A549 (cell line): ENCODE data around the gene SLC9A1. TPM values are rescaled to one million over a fixed set of nuclear protein-coding genes. Genes with fewer than 3 reads are reported as not detected.

ENCODE experiments used
- ATAC-seq, 2 experiments: fragments of 200-7000 bp in 1 of 2; fragments of >200 bp in 1 of 2; cut with Nextera tagmentation in 1 of 2; cut with Tn5 transposase in 1 of 2; 3 replicates each; pipeline versions ENCODE4 v1.8.0 to v1.9.1; 2018 to 2020; ENCODE audit warnings: mild to moderate bottlenecking in 1 of 2, moderate library complexity in 1 of 2
- CTCF ChIA-PET: fragments of 300-600 bp; sonication (Branson Sonifier 250); formaldehyde crosslinking; extraction: SDS; loops from one replicate; lab custom pipeline; 2021; ENCODE audit warnings: antibody characterized with exemption, inconsistent platforms; lab: Yijun Ruan, JAX
- POLR2A ChIA-PET: fragments of 350-600 bp; formaldehyde crosslinking; extraction: SDS; loops from one replicate; lab custom pipeline; 2021; ENCODE audit warnings: antibody characterized with exemption, inconsistent platforms; lab: Yijun Ruan, JAX
- DNase-seq, 2 experiments: peaks; one replicate each; pipeline versions ENCODE4 v3.0.0 to v3.0.0-alpha.2; 2011 to 2016; ENCODE audit warnings: low read depth in 1 of 2, low spot score in 1 of 2
- FAIRE-seq: peaks from 2 replicates; lab custom pipeline; 2011; peaks lifted over from hg19 to GRCh38; lab: Jason Lieb, UNC
- H3K27ac ChIP-seq, 2 experiments: fragments of >200 bp; sonication (Bioruptor Twin); formaldehyde crosslinking; 3 replicates each; pipeline ENCODE4 v1.5.1; 2016 to 2017
- H3K4me1 ChIP-seq: fragments of >200 bp; sonication (Bioruptor Twin); formaldehyde crosslinking; 3 replicates; pipeline ENCODE4 v1.6.1; 2016
- H3K4me2 ChIP-seq: fragments of >200 bp; sonication (Bioruptor Twin); formaldehyde crosslinking; 3 replicates; pipeline ENCODE4 v1.6.1; 2016
- H3K4me3 ChIP-seq: fragments of >200 bp; sonication (Bioruptor Twin); formaldehyde crosslinking; 3 replicates; pipeline ENCODE4 v1.5.1; 2016
- H3K9me3 ChIP-seq: fragments of >200 bp; sonication (Bioruptor Twin); formaldehyde crosslinking; 3 replicates; pipeline ENCODE4 v1.6.1; 2016
- CBX2 ChIP-seq: fragments of 200-600 bp; sonication (generic); IDR thresholded peaks from 2 replicates; pipeline ENCODE4 v1.6.1; 2016; ENCODE audit warnings: low read depth, mild to moderate bottlenecking, borderline replicate concordance
- CHD2 ChIP-seq: fragments of 150-350 bp; IDR thresholded peaks from 2 replicates; pipeline ENCODE4 v1.6.1; 2014; ENCODE audit warnings: low read length; ENCODE audit not compliant: partially characterized antibody
- CTCF ChIP-seq: fragments of >200 bp; sonication (Bioruptor Twin); formaldehyde crosslinking; IDR thresholded peaks from 3 replicates; pipeline ENCODE4 v1.5.1; 2016
- EHF ChIP-seq: fragments of 250-450 bp; sonication (Bioruptor Pico); IDR thresholded peaks from 2 replicates; pipeline ENCODE4 v1.5.0; 2020; ENCODE audit warnings: mild to moderate bottlenecking
- EHMT2 ChIP-seq: fragments of 200-600 bp; sonication (generic); IDR thresholded peaks from 2 replicates; pipeline ENCODE4 v1.6.1; 2016; ENCODE audit warnings: antibody characterized with exemption, low read depth, mild to moderate bottlenecking, moderate library complexity
- FOXS1 ChIP-seq: fragments of 250-450 bp; sonication (Bioruptor Pico); IDR thresholded peaks from 2 replicates; pipeline ENCODE4 v1.5.0; 2020; ENCODE audit warnings: mild to moderate bottlenecking, moderate library complexity
- GATA3 ChIP-seq: IDR thresholded peaks from 2 replicates; pipeline ENCODE4 v1.6.1; 2012; ENCODE audit warnings: borderline replicate concordance
- HES2 ChIP-seq: fragments of >200 bp; sonication (Bioruptor Twin); formaldehyde crosslinking; IDR thresholded peaks from 2 replicates; pipeline ENCODE4 v1.6.1; 2016
- HEYL ChIP-seq: fragments of 250-450 bp; sonication (Bioruptor Pico); IDR thresholded peaks from 2 replicates; pipeline ENCODE4 v1.8.0; 2021; ENCODE audit warnings: mild to moderate bottlenecking, moderate library complexity
- HOXB5 ChIP-seq: fragments of 250-450 bp; sonication (Bioruptor Pico); IDR thresholded peaks from 2 replicates; pipeline ENCODE4 v1.5.0; 2020; ENCODE audit warnings: mild to moderate bottlenecking, moderate library complexity
- KDM1A ChIP-seq: fragments of 200-600 bp; sonication (generic); IDR thresholded peaks from 2 replicates; pipeline ENCODE4 v1.6.1; 2016; ENCODE audit warnings: low read depth, mild to moderate bottlenecking
- KDM5A ChIP-seq: fragments of 200-600 bp; sonication (generic); IDR thresholded peaks from 2 replicates; pipeline ENCODE4 v1.6.1; 2016; ENCODE audit warnings: antibody characterized with exemption, mild to moderate bottlenecking
- MAFK ChIP-seq: fragments of 450-650 bp; IDR thresholded peaks from 2 replicates; pipeline ENCODE4 v1.6.1; 2014; ENCODE audit not compliant: partially characterized antibody
- MAX ChIP-seq: IDR thresholded peaks from 2 replicates; pipeline ENCODE4 v1.6.1; 2012
- NPAS2 ChIP-seq: fragments of 250-450 bp; sonication (Bioruptor Pico); IDR thresholded peaks from 2 replicates; pipeline ENCODE4 v1.8.0; 2022; ENCODE audit warnings: mild to moderate bottlenecking, moderate library complexity, borderline replicate concordance
- PHF8 ChIP-seq: fragments of 200-600 bp; sonication (generic); IDR thresholded peaks from 2 replicates; pipeline ENCODE4 v1.6.1; 2016; ENCODE audit warnings: low read depth, mild to moderate bottlenecking, antibody characterized with exemption, moderate library complexity, borderline replicate concordance
- POLR2A ChIP-seq: IDR thresholded peaks from 2 replicates; pipeline ENCODE4 v1.6.1; 2012; ENCODE audit warnings: mild to moderate bottlenecking, low read length
- RAD21 ChIP-seq, 2 experiments: fragments of >200 bp in 1 of 2; sonication (Bioruptor Twin) in 1 of 2; formaldehyde crosslinking in 1 of 2; IDR thresholded peaks in 1 of 2; conservative IDR thresholded peaks in 1 of 2; 2 replicates in 1 of 2; 3 replicates in 1 of 2; pipeline ENCODE4 v1.6.1; 2012 to 2018; ENCODE audit warnings: inconsistent platforms in 1 of 2
- RNF2 ChIP-seq: fragments of 200-600 bp; sonication (generic); IDR thresholded peaks from 2 replicates; pipeline ENCODE4 v1.6.1; 2016; ENCODE audit warnings: low read depth, mild to moderate bottlenecking, antibody characterized with exemption, moderate library complexity, borderline replicate concordance
- SMC3 ChIP-seq: fragments of >200 bp; sonication (Bioruptor Twin); formaldehyde crosslinking; IDR thresholded peaks from 3 replicates; pipeline ENCODE4 v1.6.1; 2018; ENCODE audit warnings: inconsistent platforms
- SREBF2 ChIP-seq: fragments of 450-650 bp; IDR thresholded peaks from 2 replicates; pipeline ENCODE4 v1.6.1; 2014; ENCODE audit warnings: mild to moderate bottlenecking, moderate library complexity
- TFCP2L1 ChIP-seq: fragments of 250-450 bp; sonication (Bioruptor Pico); IDR thresholded peaks from 2 replicates; pipeline ENCODE4 v1.5.0; 2021; ENCODE audit warnings: mild to moderate bottlenecking
- TP53 ChIP-seq: fragments of 250-450 bp; sonication (Bioruptor Pico); IDR thresholded peaks from 2 replicates; pipeline ENCODE4 v1.5.0; 2021; ENCODE audit warnings: mild to moderate bottlenecking, moderate library complexity
- ZC3H11A ChIP-seq: fragments of 450-650 bp; IDR thresholded peaks from 2 replicates; pipeline ENCODE4 v1.6.1; 2014; ENCODE audit warnings: antibody characterized with exemption, mild to moderate bottlenecking
- ZNF302 ChIP-seq: fragments of 250-450 bp; sonication (Bioruptor Pico); IDR thresholded peaks from 2 replicates; pipeline ENCODE4 v1.9.0; 2021; ENCODE audit warnings: inconsistent platforms, mild to moderate bottlenecking, moderate library complexity
- WGBS: methylation state at CpG from one replicate; pipeline ENCODE4 v1.1.6; 2017; ENCODE audit errors: missing lambda C conversion rate; 5-methylcytosine and 5-hydroxymethylcytosine counted together
- polyA plus RNA-seq, 4 experiments: library from polyadenylated mRNA; depleted of rRNA in 3 of 4; stranded (reverse); fragments of >200 nt; fragmentation: RNase III in 1 of 4; extraction: RNeasy Plus Mini Kit Qiagen cat#74134 plus additional on column Dnase treatment in 1 of 4; gene quantifications; 2 replicates in 3 of 4; 3 replicates in 1 of 4; pipeline ENCODE4 v1.2.3, GENCODE V29; 2011 to 2017
- TF ChIP-seq, protein P1 (sequence below): fragments of 200-600 bp; sonication (generic); IDR thresholded peaks from 2 replicates; pipeline ENCODE4 v1.6.1; 2016; ENCODE audit warnings: antibody characterized with exemption, mild to moderate bottlenecking, moderate library complexity
- TF ChIP-seq, protein P2 (sequence below): fragments of 450-650 bp; IDR thresholded peaks from 2 replicates; pipeline ENCODE4 v1.6.1; 2014; ENCODE audit warnings: antibody characterized with exemption

Gene SLC9A1
- polyA plus RNA-seq, 2 of the 4 experiments (the other 2 are of a cell fraction): 7.4 to 8.0 TPM

DNA sequence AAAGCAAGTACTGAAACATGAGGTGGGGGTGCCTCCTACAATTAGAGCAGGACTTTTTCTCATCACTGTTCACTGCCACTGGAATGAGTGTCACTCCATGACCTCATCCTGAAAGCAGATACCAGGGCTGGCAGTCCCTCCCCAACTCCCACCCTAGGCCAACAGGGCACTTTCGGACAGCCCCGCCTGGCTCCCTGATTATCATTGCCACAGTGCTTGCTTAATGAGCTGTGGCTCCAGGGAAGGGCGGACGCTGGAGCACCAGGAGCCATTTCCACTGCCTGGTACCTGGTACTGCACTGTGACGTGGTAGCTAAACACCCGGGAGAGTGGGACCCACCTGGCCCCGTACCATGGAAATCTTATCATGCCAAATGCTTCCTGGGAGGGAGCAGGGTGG lies 22.3 kb downstream of the SLC9A1 start:
- no peak for DNase-seq
- Histone ChIP-seq H3K4me3 (no peak overlapping the region), H3K4me2 (no peak overlapping the region), H3K27ac (no peak overlapping the region), H3K9me3 (no peaks in the 10 kb centered on the region), H3K4me1 (0 out of 3 replicates have a peak, but pooled peaks cover under 1% of the 10 kb centered on the region)
- no peak for ATAC-seq
- FAIRE-seq: no peak
- ChIA-PET CTCF (no interaction called here), POLR2A (no interaction called here)
- TF ChIP-seq HEYL (CRISPR knock-in tag): no peak
- TF ChIP-seq, protein P1, sequence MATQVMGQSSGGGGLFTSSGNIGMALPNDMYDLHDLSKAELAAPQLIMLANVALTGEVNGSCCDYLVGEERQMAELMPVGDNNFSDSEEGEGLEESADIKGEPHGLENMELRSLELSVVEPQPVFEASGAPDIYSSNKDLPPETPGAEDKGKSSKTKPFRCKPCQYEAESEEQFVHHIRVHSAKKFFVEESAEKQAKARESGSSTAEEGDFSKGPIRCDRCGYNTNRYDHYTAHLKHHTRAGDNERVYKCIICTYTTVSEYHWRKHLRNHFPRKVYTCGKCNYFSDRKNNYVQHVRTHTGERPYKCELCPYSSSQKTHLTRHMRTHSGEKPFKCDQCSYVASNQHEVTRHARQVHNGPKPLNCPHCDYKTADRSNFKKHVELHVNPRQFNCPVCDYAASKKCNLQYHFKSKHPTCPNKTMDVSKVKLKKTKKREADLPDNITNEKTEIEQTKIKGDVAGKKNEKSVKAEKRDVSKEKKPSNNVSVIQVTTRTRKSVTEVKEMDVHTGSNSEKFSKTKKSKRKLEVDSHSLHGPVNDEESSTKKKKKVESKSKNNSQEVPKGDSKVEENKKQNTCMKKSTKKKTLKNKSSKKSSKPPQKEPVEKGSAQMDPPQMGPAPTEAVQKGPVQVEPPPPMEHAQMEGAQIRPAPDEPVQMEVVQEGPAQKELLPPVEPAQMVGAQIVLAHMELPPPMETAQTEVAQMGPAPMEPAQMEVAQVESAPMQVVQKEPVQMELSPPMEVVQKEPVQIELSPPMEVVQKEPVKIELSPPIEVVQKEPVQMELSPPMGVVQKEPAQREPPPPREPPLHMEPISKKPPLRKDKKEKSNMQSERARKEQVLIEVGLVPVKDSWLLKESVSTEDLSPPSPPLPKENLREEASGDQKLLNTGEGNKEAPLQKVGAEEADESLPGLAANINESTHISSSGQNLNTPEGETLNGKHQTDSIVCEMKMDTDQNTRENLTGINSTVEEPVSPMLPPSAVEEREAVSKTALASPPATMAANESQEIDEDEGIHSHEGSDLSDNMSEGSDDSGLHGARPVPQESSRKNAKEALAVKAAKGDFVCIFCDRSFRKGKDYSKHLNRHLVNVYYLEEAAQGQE: no peak
- TF ChIP-seq CTCF: no peak
- WGBS: 100% methylated on average over 3 of the region's 7 CpGs

GRCh38 chr1:27132147-27132546 lies 22.8 kb downstream of the SLC9A1 start:
- ATAC-seq (no peak), DNase-seq (no peak), FAIRE-seq (no peak)
- Histone ChIP-seq H3K4me1 (no peaks in the 10 kb centered on the region), H3K9me3 (no peaks in the 10 kb centered on the region), H3K27ac (no peak overlapping the region), H3K4me3 (no peak overlapping the region), H3K4me2 (no peak overlapping the region)
- TF ChIP-seq SREBF2: no peak
- TF ChIP-seq POLR2A: no peak
- no peak for TF ChIP-seq GATA3
- TF ChIP-seq TFCP2L1 (CRISPR knock-in tag): no peak
- TF ChIP-seq MAFK: no peak
- no peak for TF ChIP-seq HOXB5 (CRISPR knock-in tag)
- no peak for TF ChIP-seq HES2
- no peak for TF ChIP-seq RNF2
- TF ChIP-seq ZNF302: no peak
- no peak for TF ChIP-seq PHF8
- no peak for TF ChIP-seq TP53
- no peak for TF ChIP-seq MAX
- TF ChIP-seq CHD2: no peak
- TF ChIP-seq ZC3H11A: no peak
- TF ChIP-seq EHMT2: no peak
- no peak for TF ChIP-seq FOXS1 (CRISPR knock-in tag)
- POLR2A ChIA-PET: no interaction called here
- CTCF ChIA-PET: no interaction called here
- 95% methylated on average over 4 of the region's 4 CpGs for WGBS

DNA sequence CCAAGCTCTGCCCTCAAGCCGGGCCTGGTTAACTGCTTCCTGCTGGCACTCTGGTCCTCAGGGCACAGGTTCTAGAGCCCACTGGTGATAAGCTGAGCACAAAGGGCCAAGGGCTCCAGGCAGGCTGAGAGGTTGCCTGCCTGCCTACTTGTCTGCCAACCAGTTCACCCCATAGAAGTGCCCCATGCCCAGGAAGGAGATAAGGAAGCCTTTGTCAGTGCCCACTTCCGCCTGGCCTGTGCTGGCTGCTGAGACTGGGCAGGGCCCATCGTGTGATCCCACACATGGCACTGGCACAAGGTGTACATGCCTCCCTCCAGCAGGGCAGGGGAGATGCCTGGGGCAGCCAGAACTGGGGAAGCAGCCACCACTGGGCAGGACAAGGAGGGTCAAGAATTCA lies 24.1 kb downstream of the SLC9A1 start:
- Histone ChIP-seq H3K9me3 (no peaks in the 10 kb centered on the region), H3K4me2 (no peak overlapping the region), H3K4me3 (no peak overlapping the region), H3K27ac (no peak overlapping the region), H3K4me1 (no peaks in the 10 kb centered on the region)
- ChIA-PET CTCF (interaction anchor here (1.6 kb wide), 1 partner anchor 28 kb away, joined by 4 read pairs; no protein-coding TSS in a partner anchor), POLR2A (no interaction called here)
- no peak for ATAC-seq
- 92% methylated on average over 3 of the region's 3 CpGs for WGBS
- no peak for FAIRE-seq
- DNase-seq: no peak
- TF ChIP-seq MAFK: no peak
- TF ChIP-seq SREBF2: no peak
- no peak for TF ChIP-seq GATA3
- no peak for TF ChIP-seq NPAS2 (CRISPR knock-in tag)
- TF ChIP-seq KDM5A: no peak
- no peak for TF ChIP-seq EHF (CRISPR knock-in tag)
- TF ChIP-seq CBX2: no peak
- no peak for TF ChIP-seq RAD21 (conservative IDR thresholded peaks at IDR 0.05 in 1 of 2, IDR thresholded peaks at IDR 0.05 in 1 of 2)
- TF ChIP-seq, protein P2, sequence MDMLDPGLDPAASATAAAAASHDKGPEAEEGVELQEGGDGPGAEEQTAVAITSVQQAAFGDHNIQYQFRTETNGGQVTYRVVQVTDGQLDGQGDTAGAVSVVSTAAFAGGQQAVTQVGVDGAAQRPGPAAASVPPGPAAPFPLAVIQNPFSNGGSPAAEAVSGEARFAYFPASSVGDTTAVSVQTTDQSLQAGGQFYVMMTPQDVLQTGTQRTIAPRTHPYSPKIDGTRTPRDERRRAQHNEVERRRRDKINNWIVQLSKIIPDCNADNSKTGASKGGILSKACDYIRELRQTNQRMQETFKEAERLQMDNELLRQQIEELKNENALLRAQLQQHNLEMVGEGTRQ: no peak
- no peak for TF ChIP-seq KDM1A
- no peak for TF ChIP-seq SMC3
